GM21381 (cell line): ENCODE measurements around the gene USP35.

ENCODE experiments used
- ATAC-seq: cut with Tn5 transposase; IDR thresholded peaks from one replicate; pipeline ENCODE4 v1.9.1; 2021; ENCODE audit warnings: mild to moderate bottlenecking, moderate library complexity; ENCODE audit not compliant: unreplicated experiment

Gene USP35

GRCh38 chr11:78262691-78263090, 74.0 kb downstream of the USP35 start:
- no peak for ATAC-seq
